Measurements from ENCODE around the gene TMEM98. TPM values are rescaled to one million over a fixed set of nuclear protein-coding genes. Genes with fewer than 3 reads are reported as not detected.

The TMEM98 gene
- total and polyA plus RNA-seq, 9 of the 15 experiments (the other 6 are each of a cell fraction or from before 2014, with no cell fraction given): 33.5 to 164 (median 84.7) TPM

DNA sequence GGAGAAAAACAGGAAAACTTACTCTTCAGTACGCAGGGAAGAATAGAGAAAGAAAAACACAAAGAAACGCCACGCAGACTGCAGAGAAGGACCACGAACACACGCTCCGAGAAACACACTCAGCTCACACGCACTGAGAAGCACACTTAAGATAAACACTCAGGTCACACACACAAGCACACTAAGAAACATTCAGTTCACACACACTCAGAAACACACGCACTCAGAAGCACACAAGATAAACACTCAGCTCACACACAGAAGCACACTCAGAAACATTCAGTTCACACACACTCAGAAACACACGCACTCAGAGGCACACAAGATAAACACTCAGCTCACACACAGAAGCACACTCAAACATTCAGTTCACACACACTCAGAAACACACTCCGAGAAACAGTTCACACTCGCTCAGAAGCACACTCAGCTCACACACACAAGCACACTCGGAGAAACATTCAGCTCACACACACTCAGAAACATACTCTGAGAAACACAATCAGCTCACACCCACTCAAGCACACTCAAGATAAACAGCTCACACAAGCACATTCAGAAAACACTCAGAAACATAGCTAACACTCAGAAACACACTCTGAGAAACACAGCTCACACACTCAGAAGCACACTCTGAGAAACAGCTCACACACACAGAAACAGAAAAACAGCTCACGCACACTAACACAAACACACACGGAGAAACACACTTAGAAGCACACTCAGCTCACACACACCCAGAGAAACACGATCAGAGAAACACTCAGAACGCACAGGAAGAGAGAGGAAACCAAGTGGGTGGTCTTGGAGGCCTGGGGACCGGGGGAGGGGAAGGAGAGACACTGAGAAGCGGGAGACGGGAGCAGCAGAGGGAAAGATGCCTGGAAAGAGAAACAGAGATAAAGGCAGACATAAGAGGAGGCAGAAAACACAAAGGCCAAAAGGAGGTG is 908 bp downstream of the TMEM98 start (continued):
- no peak for TF ChIP-seq ZFX (CRISPR knock-in tag; IDR thresholded peaks at IDR 0.05)
- TF ChIP-seq BCOR (IDR thresholded peaks at IDR 0.05): peak; percentile 15
- no peak for TF ChIP-seq ETS2 (tag; IDR thresholded peaks at IDR 0.05; ENCODE audit: borderline replicate concordance, poor library complexity, severe bottlenecking)
- no peak for TF ChIP-seq ETV6 (IDR thresholded peaks at IDR 0.05; ENCODE audit: borderline replicate concordance in 1 of 2, low read depth in 2 of 2, low read length in 1 of 2)
- TF ChIP-seq ETV6 (CRISPR knock-in tag; IDR thresholded peaks at IDR 0.05; ENCODE audit: borderline replicate concordance): no peak
- TF ChIP-seq, protein P1, sequence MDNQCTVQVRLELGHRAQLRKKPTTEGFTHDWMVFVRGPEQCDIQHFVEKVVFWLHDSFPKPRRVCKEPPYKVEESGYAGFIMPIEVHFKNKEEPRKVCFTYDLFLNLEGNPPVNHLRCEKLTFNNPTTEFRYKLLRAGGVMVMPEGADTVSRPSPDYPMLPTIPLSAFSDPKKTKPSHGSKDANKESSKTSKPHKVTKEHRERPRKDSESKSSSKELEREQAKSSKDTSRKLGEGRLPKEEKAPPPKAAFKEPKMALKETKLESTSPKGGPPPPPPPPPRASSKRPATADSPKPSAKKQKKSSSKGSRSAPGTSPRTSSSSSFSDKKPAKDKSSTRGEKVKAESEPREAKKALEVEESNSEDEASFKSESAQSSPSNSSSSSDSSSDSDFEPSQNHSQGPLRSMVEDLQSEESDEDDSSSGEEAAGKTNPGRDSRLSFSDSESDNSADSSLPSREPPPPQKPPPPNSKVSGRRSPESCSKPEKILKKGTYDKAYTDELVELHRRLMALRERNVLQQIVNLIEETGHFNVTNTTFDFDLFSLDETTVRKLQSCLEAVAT (IDR thresholded peaks at IDR 0.05): peak; percentile 15 to 46; a peak in 3 of 4 replicates
- no peak for TF ChIP-seq RHOXF2B (CRISPR knock-in tag; conservative IDR thresholded peaks at IDR 0.05)
- peak; percentile 7; the same call in 1 of the 2 replicates for TF ChIP-seq EHMT2 (IDR thresholded peaks at IDR 0.05)
- no peak for TF ChIP-seq EWSR1 (IDR thresholded peaks at IDR 0.05; ENCODE audit: borderline replicate concordance, low read depth, partially characterized antibody)
- peak; percentile 29; the same call in 1 of the 2 replicates for TF ChIP-seq TAF7 (tag; IDR thresholded peaks at IDR 0.05)
- no peak for TF ChIP-seq FUS (optimal IDR thresholded peaks at IDR 0.05; ENCODE audit: low read depth, low read length)
- no peak for TF ChIP-seq ZNF830 (CRISPR knock-in tag; IDR thresholded peaks at IDR 0.05)
- no peak for TF ChIP-seq POLR2H (tag; IDR thresholded peaks at IDR 0.05; ENCODE audit: low read depth)
- peak in 1 of 2 experiments; percentile 48; a peak in 1 of 4 replicates for TF ChIP-seq HDAC1 (IDR thresholded peaks at IDR 0.05)
- 0 out of 2 replicates have a peak, but pooled peaks have one; percentile 23 for TF ChIP-seq ZNF644 (tag; IDR thresholded peaks at IDR 0.05; ENCODE audit: low read depth)
- TF ChIP-seq GATA2 (CRISPR knock-in tag; IDR thresholded peaks at IDR 0.05): no peak
- peak in 1 of 2 experiments; percentile 40; a peak in 1 of 4 replicates for TF ChIP-seq ARNT (IDR thresholded peaks at IDR 0.05)
- TF ChIP-seq NRF1 (conservative IDR thresholded peaks at IDR 0.05 in 1 of 2, IDR thresholded peaks at IDR 0.05 in 1 of 2): no peak
- peak; percentile 86; the same call in 1 of the 2 replicates for TF ChIP-seq LARP7 (IDR thresholded peaks at IDR 0.05)
- TF ChIP-seq NFRKB (IDR thresholded peaks at IDR 0.05; ENCODE audit: low read depth): 0 out of 2 replicates have a peak, but pooled peaks have one; percentile 45
- 0 out of 2 replicates have a peak, but pooled peaks have one; percentile 38 for TF ChIP-seq ZNF512 (tag; IDR thresholded peaks at IDR 0.05)
- TF ChIP-seq PHB2 (IDR thresholded peaks at IDR 0.05; ENCODE audit: low read depth): no peak
- TF ChIP-seq BRCA1 (IDR thresholded peaks at IDR 0.05): no peak
- no peak for TF ChIP-seq BRCA1 (CRISPR knock-in tag; IDR thresholded peaks at IDR 0.05)
- TF ChIP-seq ZNF239 (CRISPR knock-in tag; IDR thresholded peaks at IDR 0.05): no peak
- no peak for TF ChIP-seq JUND (IDR thresholded peaks at IDR 0.05; ENCODE audit: borderline replicate concordance, low read depth, low read length)
- peak; percentile 25; the same call in 1 of the 3 replicates for TF ChIP-seq JUND (tag; IDR thresholded peaks at IDR 0.05; ENCODE audit: borderline replicate concordance, low read depth, low read length)

Data from K562 (cell line).